Eye (tissue), 1 donor: ENCODE results near the gene FOXF2.
A peak's percentile ranks its signal among the peaks of the same experiment; 100 is the strongest.

ENCODE experiments used
- DNase-seq: peaks from one replicate; pipeline ENCODE4 v3.0.0-alpha.2; 2015

FOXF2 gene

DNA sequence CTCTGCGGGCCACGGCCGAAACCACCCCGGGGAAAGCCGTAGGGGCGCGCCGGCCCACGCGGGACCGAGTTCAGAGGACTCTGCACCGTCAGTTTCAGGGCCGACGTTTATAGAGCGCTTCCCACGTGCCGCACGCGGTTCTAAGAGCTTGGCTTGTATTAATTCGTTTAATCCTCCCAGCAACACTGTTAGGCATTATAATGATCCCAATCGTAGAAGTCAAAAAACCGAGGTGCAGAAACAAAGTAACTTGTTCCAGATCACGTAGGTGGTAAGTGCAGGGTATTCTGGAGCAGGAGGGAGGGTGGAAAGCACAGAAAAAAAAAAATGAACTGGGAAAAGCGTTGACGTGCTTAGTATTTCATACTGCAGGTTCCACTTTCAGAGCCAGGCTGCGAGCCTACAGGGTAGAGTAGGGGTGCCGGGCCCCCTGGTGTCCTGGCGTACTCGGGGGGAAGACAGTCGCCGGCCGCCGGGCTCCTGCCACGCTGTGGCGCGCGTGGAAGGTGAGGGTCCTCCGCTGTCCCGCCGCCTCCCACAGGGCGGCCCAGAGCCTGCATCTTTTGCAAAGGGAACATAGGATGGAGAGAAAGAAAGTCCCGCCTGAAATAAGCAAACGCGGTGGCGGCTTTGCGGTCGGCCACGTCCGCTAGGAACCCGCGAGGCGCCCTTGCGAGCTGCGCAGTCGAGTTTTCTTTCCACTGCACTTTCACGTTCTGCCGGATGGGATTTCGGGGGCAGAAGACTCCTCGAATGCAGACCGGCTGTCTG is 10.2 kb upstream of the FOXF2 start:
- DNase-seq, result peak; percentile 75

DNA sequence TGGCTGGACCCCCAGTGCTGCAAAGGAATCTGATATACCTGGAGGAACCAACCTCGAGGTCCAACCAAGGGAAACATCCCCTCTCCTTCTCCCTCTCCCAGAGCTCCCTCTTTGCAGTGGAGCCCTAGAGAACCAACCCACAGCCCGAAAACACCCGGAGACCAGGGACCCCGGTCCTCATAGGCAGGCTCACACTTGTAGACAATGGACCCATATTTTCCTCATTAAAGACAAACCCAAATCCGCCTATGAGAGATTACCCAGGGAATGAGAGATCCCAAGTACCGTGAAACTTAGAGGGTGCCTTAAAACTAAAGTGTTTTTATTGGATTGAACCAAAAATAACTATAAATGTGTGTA is 9.6 kb upstream of the FOXF2 start:
- peak; percentile 61 for DNase-seq

- peak; percentile 59 for DNase-seq
Observed at GRCh38 chr6:1380625-1381427, 8.6 kb upstream of the FOXF2 start.

- peak; percentile 86 for DNase-seq
Observed at GRCh38 chr6:1381481-1382330, 7.7 kb upstream of the FOXF2 start.

- peak; percentile 58 for DNase-seq
Observed at GRCh38 chr6:1382331-1382882, 7.0 kb upstream of the FOXF2 start.

DNA sequence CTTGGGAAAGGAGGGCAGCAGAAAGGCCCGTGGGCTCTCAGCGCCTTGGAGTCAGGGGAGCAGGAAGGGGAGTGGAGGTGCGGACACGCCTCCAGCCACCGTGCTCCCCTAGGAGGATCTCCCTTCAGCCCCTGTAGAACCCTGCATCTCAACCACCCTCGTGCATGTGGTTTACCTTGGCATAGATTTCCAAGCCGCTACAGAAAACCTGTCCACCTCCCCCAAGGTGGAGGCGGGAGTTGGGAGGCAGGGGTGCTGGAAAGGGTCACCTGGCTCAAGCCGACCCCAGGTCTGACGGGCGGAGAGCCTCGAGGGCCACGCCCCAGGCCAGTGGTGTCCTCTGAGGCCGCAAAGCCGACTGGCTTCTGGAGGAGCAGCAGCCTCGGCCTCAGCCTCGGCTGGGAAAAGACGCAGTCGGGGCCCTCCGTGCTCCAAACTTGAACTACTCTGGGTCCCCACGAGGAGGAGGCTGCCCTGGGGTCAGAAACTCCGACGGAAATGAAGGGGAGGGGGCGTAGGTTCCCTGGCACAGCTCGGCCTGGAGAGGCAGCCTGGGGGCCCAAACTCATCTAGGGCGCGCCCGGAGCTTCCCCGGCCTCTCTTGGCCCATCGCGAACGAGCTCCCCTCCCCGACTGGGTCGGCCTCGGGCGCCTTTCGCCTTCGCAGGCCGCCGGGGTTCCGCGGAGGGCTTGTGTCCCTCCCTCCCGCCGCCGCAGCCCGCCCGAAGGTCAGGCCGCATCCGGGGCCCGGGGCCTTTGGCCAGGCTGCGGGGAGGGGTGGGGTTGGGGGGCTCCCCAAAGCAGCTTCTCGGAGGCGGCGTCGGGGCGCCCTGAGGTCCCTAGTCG is 6.3 kb upstream of the FOXF2 start:
- peak; percentile 53 for DNase-seq

DNA sequence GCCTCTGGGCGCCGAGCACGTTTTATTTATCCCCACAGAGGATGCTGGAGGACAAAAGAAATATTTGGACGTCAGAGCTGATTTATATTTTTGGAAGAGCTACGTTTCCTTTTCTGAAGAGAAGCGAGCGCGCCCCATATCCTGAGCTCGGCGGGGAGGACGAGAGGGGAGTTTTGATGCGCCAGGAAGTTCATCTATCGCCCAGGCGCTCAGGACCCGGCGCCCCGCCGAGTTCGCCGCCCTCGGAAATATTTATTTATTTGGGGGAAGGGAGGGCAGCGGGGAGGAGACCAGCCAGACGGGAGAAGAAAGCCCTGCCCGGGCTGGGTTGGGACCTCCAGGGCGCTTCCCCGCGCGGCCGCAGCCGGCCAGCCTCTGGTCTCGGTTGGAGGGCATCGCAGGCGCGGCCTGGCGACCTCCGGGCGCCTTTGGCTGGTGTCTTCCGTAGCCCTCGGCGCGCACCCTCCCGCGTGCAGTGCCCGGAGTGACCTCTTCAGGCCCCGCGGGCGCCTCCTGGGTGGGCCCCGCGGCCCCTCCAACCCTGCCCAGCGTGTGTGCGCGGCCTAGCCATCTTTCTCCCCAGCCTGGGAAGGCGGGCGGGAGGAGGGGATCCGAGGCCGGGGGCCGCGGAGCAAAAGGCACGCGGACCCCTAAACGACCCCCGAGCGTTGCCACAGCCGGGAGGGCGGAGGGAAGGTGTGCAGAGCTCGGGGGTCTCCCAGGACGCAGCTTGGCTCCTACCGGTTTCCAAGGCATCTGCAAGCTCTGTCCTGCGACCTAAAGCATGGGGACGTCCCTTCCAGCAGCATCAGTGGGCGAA is 5.4 kb upstream of the FOXF2 start:
- DNase-seq, result peak; percentile 43

- DNase-seq, result peak; percentile 46
Observed at GRCh38 chr6:1384549-1385128, 4.7 kb upstream of the FOXF2 start.

DNA sequence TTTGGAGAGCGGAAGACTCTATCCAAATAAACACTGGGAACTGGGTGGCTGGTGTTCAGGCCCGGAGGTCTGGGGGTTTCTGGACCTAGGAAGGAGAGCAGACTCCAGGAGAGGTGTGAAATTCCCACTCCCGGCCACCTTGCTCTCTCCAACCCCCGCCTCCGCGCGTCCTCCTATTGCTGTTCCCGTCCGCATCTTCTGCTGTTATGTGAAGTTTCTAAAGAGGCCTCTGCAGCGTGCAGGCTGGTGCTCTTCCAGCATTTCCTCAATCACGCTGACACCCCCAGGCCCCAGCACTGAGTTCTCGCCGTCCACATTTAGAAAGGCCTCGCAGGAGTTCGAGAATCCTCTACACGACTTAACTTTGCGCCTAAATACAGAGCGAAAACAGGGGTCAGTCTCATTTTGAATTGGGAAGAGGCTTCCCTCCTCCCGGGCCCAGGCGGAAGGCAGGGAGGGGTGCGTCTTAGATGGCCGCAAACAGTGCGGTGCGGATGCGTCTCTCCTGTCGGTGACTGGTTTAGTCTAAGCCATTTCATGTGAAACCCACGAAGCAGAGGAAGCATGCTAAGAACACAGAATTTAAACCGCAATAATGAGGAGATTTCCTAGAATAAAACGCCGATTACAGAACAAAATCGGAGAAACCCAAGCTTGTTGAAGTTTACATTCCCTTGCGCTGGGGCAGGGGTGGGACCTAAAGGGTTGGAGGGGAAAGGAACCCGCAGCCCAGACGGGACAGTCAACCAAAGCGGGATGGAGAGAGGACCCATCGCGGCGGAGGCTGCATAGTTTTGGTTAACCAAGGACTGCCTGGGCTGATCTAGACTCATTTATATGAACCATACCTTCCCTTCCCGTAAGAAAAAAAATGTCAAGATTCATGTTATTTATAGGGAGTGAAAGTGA is 4.0 kb upstream of the FOXF2 start:
- no peak for DNase-seq

- DNase-seq, result no peak
Observed at GRCh38 chr6:1386038-1386709, 3.2 kb upstream of the FOXF2 start.

DNA sequence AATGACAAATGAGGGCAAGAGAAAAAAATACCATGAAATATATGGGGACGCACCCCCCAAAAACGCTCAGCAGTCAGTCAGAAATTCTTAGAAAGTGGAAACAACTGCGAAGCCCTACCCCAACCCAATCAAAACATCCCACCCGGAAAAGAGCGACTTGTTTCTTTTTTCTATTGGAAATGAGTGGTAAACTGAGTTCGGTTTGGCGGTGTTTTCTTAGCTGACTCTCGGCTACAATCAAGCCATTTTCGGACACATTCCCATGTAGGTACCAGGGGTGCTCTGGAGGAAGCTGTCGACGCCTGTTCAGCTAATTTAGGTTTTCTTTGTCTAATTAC is 1.9 kb upstream of the FOXF2 start:
- DNase-seq, result no peak

DNA sequence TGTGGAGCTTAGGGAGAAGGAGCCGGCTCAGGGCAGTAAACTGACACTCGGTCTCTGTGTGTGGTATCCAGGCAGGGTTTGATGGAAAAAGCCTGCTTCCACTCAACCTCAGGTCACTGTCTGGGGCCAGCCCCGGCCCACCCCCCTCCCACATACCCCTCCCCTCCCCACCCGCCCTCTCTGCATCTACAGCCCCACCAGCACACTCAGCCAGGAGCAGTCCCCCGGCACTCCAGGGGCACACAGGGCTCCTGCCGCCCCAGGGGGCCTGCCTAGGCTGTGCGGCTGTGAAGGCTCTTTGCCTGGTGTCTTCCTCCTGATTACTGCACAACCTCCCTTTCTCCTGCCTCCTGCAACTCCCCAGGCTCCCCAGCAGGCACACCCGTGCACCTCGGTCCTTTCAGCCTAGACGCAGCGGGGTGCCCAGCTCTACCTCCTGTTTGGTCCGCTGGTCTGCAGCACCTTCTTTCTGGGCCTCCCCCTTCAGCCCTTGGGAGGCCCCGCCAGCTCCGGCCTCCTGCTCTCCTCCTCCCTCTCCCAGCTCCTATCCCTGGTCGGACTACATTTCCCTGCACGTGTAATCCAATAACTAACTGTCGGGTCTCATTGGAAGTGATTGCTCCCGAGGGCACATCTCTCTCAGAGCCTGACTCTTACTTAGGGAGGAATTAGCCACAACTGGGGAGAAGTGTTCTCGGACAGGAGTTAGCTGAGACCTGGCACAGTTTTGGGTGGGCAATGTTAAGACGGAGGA is 1.3 kb upstream of the FOXF2 start:
- DNase-seq, result peak; percentile 82

- peak; percentile 55 for DNase-seq
Observed at GRCh38 chr6:1388630-1389368, 577 bp upstream of the FOXF2 start.

- peak; percentile 83 for DNase-seq
Observed at GRCh38 chr6:1390133-1390945, 963 bp downstream of the FOXF2 start.

- DNase-seq, result peak; percentile 62
Observed at GRCh38 chr6:1390946-1391799, 1.8 kb downstream of the FOXF2 start.
